Gastroesophageal sphincter (tissue), 4 donors: ENCODE data around the gene ATP2C2. TPM values are rescaled to one million over a fixed set of nuclear protein-coding genes. Genes with fewer than 3 reads are reported as not detected.
"Not testable (repeated sequence)": the region's sequence is repeated elsewhere in the genome, so short reads cannot be mapped to it uniquely, and the experiment has no call there.

ENCODE experiments used
- ATAC-seq: fragments of 150-250 bp; one replicate; pipeline ENCODE4 v1.9.1; 2016; ENCODE audit warnings: mild to moderate bottlenecking, moderate library complexity
- H3K27ac ChIP-seq, 4 donors: fragments of 200-600 bp; sonication (generic) in 3 of 4; 1 replicate in 3 of 4; 2 replicates in 1 of 4; pipeline ENCODE4 v1.5.1; 2016 to 2019
- H3K27me3 ChIP-seq: fragments of 200-600 bp; sonication (generic); one replicate; pipeline ENCODE4 v1.5.1; 2019
- H3K36me3 ChIP-seq, 2 donors: fragments of 200-600 bp; sonication (generic); one replicate each; pipeline ENCODE4 v1.5.1; 2019; ENCODE audit warnings: control low read depth in 1 of 2
- H3K4me1 ChIP-seq, 3 donors: fragments of 200-600 bp; sonication (generic); 1 replicate in 2 of 3; 2 replicates in 1 of 3; pipeline ENCODE4 v1.5.1; 2016 to 2019; ENCODE audit warnings: control low read depth in 2 of 3
- H3K4me3 ChIP-seq, 2 donors: fragments of 200-600 bp; sonication (generic); one replicate each; pipeline ENCODE4 v1.5.1; 2019; ENCODE audit warnings: mild to moderate bottlenecking in 1 of 2, moderate library complexity in 1 of 2
- H3K9me3 ChIP-seq, 3 donors: fragments of 200-600 bp; sonication (generic); one replicate each; pipeline ENCODE4 v1.5.1; 2017 to 2019; ENCODE audit warnings: control low read depth in 2 of 3
- CTCF ChIP-seq, 4 experiments: fragments of 200-600 bp in 2 of 4; fragments of 450-650 bp in 2 of 4; sonication (generic) in 1 of 4; IDR thresholded peaks; one replicate each; pipeline ENCODE4 v1.5.1; 2017 to 2019; ENCODE audit warnings: antibody characterized with exemption in 4 of 4, mild to moderate bottlenecking in 2 of 4, moderate library complexity in 2 of 4
- EP300 ChIP-seq: sonication (generic); formaldehyde crosslinking; IDR thresholded peaks from one replicate; pipeline ENCODE4 v1.6.1; 2017; ENCODE audit warnings: antibody characterized with exemption, mild to moderate bottlenecking
- POLR2A ChIP-seq, 2 donors: fragments of 450-650 bp; IDR thresholded peaks; one replicate each; pipeline ENCODE4 v1.6.1; 2017; ENCODE audit warnings: antibody characterized with exemption in 2 of 2, mild to moderate bottlenecking in 2 of 2, moderate library complexity in 1 of 2
- POLR2AphosphoS5 ChIP-seq: sonication (generic); formaldehyde crosslinking; IDR thresholded peaks from one replicate; pipeline ENCODE4 v1.6.1; 2017; ENCODE audit warnings: antibody characterized with exemption
- WGBS, 2 donors: methylation state at CpG; one replicate each; pipeline ENCODE4 v1.1.5; 2018; ENCODE audit warnings: low coverage in 1 of 2; 5-methylcytosine and 5-hydroxymethylcytosine counted together
- total RNA-seq, 4 donors: library from RNA; depleted of rRNA; stranded (reverse); fragments of >200 nt; gene quantifications; one replicate each; pipeline ENCODE4 v1.1.0, GENCODE V29; 2016

The ATP2C2 gene
- total RNA-seq, 4 donors from 2014 or later = 0.13 to 1.3 (median 0.31) TPM; not detected in 1

GRCh38 chr16:84446596-84447392 is 78.5 kb downstream of the ATP2C2 start:
- Histone ChIP-seq H3K9me3 (no peaks in the 10 kb centered on the region), H3K36me3 (no peaks in the 10 kb centered on the region), H3K4me1 (no peaks in the 10 kb centered on the region), H3K27ac (no peak overlapping the region), H3K27me3 (peaks cover 52% of the 10 kb centered on the region), H3K4me3 (no peak overlapping the region)
- no peak for ATAC-seq
- TF ChIP-seq CTCF (IDR thresholded peaks at IDR 0.05) (no peak), POLR2AphosphoS5 (no peak), POLR2A (IDR thresholded peaks at IDR 0.05) (no peak), EP300 (no peak)
- WGBS, 2 donors = 75 to 82% methylated on average over 12 to 14 of the region's 14 CpGs

GRCh38 chr16:84448444-84448843 is 80.1 kb downstream of the ATP2C2 start:
- Histone ChIP-seq H3K4me3 (no peak overlapping the region), H3K36me3 (no peaks in the 10 kb centered on the region)
- no CpG with 5 or more reads among the region's 10 CpGs for WGBS, 2 donors

GRCh38 chr16:84449156-84450140 is 81.1 kb downstream of the ATP2C2 start:
- no peak overlapping the region for H3K4me3 ChIP-seq
- no peaks in the 10 kb centered on the region for H3K4me1 ChIP-seq
- no peaks in the 10 kb centered on the region for H3K36me3 ChIP-seq
- H3K27ac ChIP-seq = no peak overlapping the region
- peaks cover 43% of the 10 kb centered on the region for H3K27me3 ChIP-seq
- ATAC-seq = no peak
- no peaks in the 10 kb centered on the region for H3K9me3 ChIP-seq
- WGBS, 2 donors = 90% methylated on average over 5 of the region's 38 CpGs; no CpG with 5 or more reads in 1 of the 2 donors
- TF ChIP-seq POLR2A (IDR thresholded peaks at IDR 0.05) = no peak
- TF ChIP-seq EP300 = no peak
- no peak for TF ChIP-seq POLR2AphosphoS5
- no peak for TF ChIP-seq CTCF (IDR thresholded peaks at IDR 0.05)

More at GRCh38 chr16:84448444-84448843, 80.1 kb downstream of the ATP2C2 start:
- TF ChIP-seq CTCF (IDR thresholded peaks at IDR 0.05) (no peak), EP300 (no peak), POLR2A (IDR thresholded peaks at IDR 0.05) (no peak), POLR2AphosphoS5 (no peak)
- H3K27me3 ChIP-seq = peaks cover 46% of the 10 kb centered on the region
- no peak overlapping the region for H3K27ac ChIP-seq
- H3K4me1 ChIP-seq = no peaks in the 10 kb centered on the region
- ATAC-seq = no peak
- no peaks in the 10 kb centered on the region for H3K9me3 ChIP-seq

- no peak overlapping the region for H3K4me3 ChIP-seq
- no peaks in the 10 kb centered on the region for H3K36me3 ChIP-seq
- no peaks in the 10 kb centered on the region for H3K9me3 ChIP-seq
- no peaks in the 10 kb centered on the region for H3K4me1 ChIP-seq
- 95% methylated on average over 3 of the region's 11 CpGs; no CpG with 5 or more reads in 1 of the 2 donors for WGBS, 2 donors
- no peak for ATAC-seq
- no peak for TF ChIP-seq POLR2A (IDR thresholded peaks at IDR 0.05)
- no peak for TF ChIP-seq CTCF (IDR thresholded peaks at IDR 0.05)
- no peak for TF ChIP-seq POLR2AphosphoS5
- TF ChIP-seq EP300 = no peak
- peaks cover 42% of the 10 kb centered on the region for H3K27me3 ChIP-seq
- H3K27ac ChIP-seq = no peak overlapping the region
These were observed 82.0 kb downstream of the ATP2C2 start for GRCh38 chr16:84450176-84450865.

- H3K4me3 ChIP-seq, H3K36me3 ChIP-seq, H3K27ac ChIP-seq, ATAC-seq, H3K9me3 ChIP-seq, H3K4me1 ChIP-seq: not testable (repeated sequence)
- peaks cover 36% of the 10 kb centered on the region for H3K27me3 ChIP-seq
- WGBS, 2 donors = 73 to 94% methylated on average over 3 to 4 of the region's 9 CpGs
These were observed 82.8 kb downstream of the ATP2C2 start for GRCh38 chr16:84451010-84451676.
